ENCODE measurements around the gene C1orf159. TPM values are rescaled to one million over a fixed set of nuclear protein-coding genes. Genes with fewer than 3 reads are reported as not detected.

The C1orf159 gene
- total and polyA plus RNA-seq, 4 donors: 4.4 to 27.0 (median 16.1) TPM

GRCh38 chr1:1075148-1075935, 40.5 kb downstream of the C1orf159 start:
- 69% methylated on average over 19 of the region's 21 CpGs for WGBS (ENCODE audit: insufficient coverage)
- no peak for DNase-seq (ENCODE audit: low read depth in 4 of 6, low spot score in 6 of 6)
- Histone ChIP-seq H3K27me3 (ENCODE audit: control insufficient read depth, insufficient read depth, low read length) (peaks cover 19% of the 10 kb centered on the region), H3K4me3 (ENCODE audit: low read depth, low read length) (no peak overlapping the region), H3K36me3 (ENCODE audit: control insufficient read depth, insufficient read depth, low read length) (no peaks in the 10 kb centered on the region), H3K4me1 (ENCODE audit: control insufficient read depth, insufficient read depth, low read length) (peaks cover 13% of the 10 kb centered on the region), H3K27ac (ENCODE audit: low read depth, low read length) (no peak overlapping the region), H3K9me3 (ENCODE audit: control insufficient read depth, insufficient read depth, low read length) (no peaks in the 10 kb centered on the region)

GRCh38 chr1:1074631-1075147, 41.2 kb downstream of the C1orf159 start:
- no peak for DNase-seq (ENCODE audit: low read depth in 4 of 6, low spot score in 6 of 6)
- Histone ChIP-seq H3K9me3 (ENCODE audit: control insufficient read depth, insufficient read depth, low read length) (no peaks in the 10 kb centered on the region), H3K36me3 (ENCODE audit: control insufficient read depth, insufficient read depth, low read length) (no peaks in the 10 kb centered on the region), H3K4me3 (ENCODE audit: low read depth, low read length) (no peak overlapping the region), H3K27me3 (ENCODE audit: control insufficient read depth, insufficient read depth, low read length) (peaks cover 14% of the 10 kb centered on the region), H3K4me1 (ENCODE audit: control insufficient read depth, insufficient read depth, low read length) (peaks cover 13% of the 10 kb centered on the region), H3K27ac (ENCODE audit: low read depth, low read length) (no peak overlapping the region)
- WGBS (ENCODE audit: insufficient coverage): 79% methylated on average over 14 of the region's 14 CpGs

DNA sequence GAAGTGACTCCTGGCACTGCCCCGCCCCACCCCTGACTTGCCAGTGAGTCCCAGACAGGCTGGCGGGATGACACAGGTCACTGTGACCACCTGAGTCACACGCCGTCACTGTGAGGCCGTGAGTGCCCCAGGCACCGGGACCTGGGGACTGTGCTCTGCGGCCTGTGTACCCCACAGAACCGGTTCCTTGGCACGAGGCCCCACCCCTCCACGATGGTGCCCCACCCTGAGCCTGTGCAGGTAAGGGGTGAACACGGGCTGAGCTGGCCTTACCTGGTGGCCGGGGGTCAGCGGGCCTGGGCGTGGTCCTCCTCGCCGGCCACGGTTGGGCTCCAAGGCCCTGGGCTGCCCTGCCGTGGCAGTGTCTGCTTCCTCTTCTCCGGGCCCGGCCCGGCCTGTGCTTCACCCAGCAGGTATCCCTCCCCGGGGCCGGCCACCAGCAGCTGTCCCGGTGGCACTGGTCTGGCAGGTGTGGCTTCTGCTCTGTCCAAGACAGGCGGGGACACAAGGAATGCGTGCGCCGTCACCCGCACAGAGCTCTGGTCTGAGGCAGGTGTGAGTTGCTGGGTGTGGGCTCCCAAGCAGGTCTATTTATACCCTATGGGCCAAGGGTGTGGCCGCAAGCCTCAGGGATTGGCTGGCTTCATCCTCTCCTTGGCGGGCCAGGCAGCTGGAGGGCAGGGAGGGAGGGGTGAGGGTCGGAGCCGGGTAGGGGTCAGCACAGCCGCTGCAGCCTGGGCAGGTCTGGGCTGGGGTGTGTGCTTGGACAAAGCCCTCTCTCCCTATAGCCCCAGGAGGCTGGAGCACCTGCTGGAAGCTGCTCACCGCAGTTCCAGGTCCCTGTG, 41.9 kb downstream of the C1orf159 start, which contains the start of gene RNF223:
Gene RNF223, minus strand, starts transcription at position 564 of the 845 bp plus-strand sequence. CDS start 1,740 bp downstream, outside the sequence.
- Histone ChIP-seq H3K4me3 (ENCODE audit: low read depth, low read length) (no peak within 1 kb of the TSS), H3K4me1 (ENCODE audit: control insufficient read depth, insufficient read depth, low read length) (peaks cover 12% of the 10 kb centered on the region), H3K36me3 (ENCODE audit: control insufficient read depth, insufficient read depth, low read length) (no peaks in the 10 kb centered on the region), H3K27ac (ENCODE audit: low read depth, low read length) (no peak within 1 kb of the TSS), H3K27me3 (ENCODE audit: control insufficient read depth, insufficient read depth, low read length) (peaks cover 11% of the 10 kb centered on the region), H3K9me3 (ENCODE audit: control insufficient read depth, insufficient read depth, low read length) (no peaks in the 10 kb centered on the region)
- WGBS (ENCODE audit: insufficient coverage): 75% methylated on average over 35 of the region's 35 CpGs
- DNase-seq (ENCODE audit: low read depth in 4 of 6, low spot score in 6 of 6): no peak

DNA sequence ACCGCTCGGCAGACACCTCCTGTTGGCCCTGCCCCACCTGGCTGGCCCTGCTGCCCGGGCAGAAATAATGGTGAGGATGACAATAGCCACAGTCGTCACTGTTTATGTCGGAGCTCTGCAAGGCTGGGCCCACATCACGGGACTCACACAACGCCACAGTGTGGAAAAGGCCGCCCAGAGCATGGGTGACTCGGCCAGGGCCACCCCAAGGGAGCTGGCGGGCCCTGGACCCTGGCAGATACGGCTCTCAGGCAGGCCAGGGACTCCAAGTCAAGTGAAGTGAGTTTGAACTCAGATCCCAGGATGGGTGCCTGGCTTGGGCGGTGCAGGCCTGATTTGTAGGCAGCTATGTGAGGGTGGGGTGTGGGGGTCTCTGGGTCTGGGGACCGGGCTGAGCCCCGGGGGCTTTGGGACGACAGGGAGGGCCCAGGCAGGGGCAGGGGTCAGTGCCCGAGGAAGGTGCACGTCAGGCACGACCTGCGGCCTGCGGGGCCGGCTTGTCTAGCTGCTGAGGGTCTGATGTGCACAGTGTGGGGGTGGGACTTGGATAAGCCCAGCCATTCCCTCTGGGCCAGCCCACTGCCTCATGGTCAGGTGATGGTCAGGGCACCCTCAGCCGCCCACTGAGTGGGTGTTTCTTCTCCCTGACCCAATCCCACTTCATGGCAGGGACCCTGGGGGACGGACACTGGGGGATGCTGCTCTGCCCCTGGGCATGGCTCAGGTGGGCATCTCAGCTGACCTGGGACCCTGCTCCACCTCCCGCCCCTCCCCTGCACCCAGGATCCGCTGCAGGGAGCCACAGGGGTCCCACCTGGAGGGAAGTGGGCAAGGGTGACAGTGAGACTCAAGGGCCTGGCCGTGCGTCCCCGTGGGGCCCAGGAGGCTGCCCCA, 42.8 kb downstream of the C1orf159 start:
- WGBS (ENCODE audit: insufficient coverage): 78% methylated on average over 28 of the region's 28 CpGs
- Histone ChIP-seq H3K4me1 (ENCODE audit: control insufficient read depth, insufficient read depth, low read length) (peaks cover 17% of the 10 kb centered on the region), H3K4me3 (ENCODE audit: low read depth, low read length) (no peak overlapping the region), H3K9me3 (ENCODE audit: control insufficient read depth, insufficient read depth, low read length) (no peaks in the 10 kb centered on the region), H3K27ac (ENCODE audit: low read depth, low read length) (no peak overlapping the region), H3K27me3 (ENCODE audit: control insufficient read depth, insufficient read depth, low read length) (peaks cover 16% of the 10 kb centered on the region), H3K36me3 (ENCODE audit: control insufficient read depth, insufficient read depth, low read length) (no peaks in the 10 kb centered on the region)
- no peak for DNase-seq (ENCODE audit: low read depth in 4 of 6, low spot score in 6 of 6)

DNA sequence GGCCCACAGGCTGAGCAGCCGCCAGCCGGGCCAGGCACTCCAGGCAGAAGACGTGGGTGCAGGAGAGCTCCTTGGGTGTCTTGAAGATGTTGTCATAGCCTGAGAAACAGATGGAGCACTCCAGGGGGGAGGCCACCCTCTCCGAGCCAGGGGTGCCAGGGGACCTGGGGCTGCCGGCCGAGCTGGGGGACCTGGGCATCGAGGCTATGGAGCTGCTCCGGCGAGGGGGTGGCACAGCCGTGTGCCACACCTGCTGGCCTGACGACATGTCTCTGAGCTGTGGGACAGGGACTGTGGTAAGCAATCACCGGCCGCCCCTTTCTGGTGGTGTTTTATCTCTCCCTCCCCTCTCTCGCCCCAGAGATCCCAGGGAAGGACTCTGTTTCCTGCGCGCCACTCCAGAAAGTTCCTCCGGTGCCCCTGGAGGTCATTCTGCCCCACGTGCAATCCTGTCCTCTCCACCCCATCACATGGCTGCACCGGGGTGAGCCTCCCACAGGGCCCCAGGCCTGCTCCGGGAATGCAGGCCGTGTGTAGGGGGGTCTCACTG, 43.5 kb downstream of the C1orf159 start:
- H3K27ac ChIP-seq (ENCODE audit: low read depth, low read length): no peak overlapping the region
- 80% methylated on average over 15 of the region's 21 CpGs for WGBS (ENCODE audit: insufficient coverage)
- H3K4me3 ChIP-seq (ENCODE audit: low read depth, low read length): no peak overlapping the region

GRCh38 chr1:1071486-1072298, 44.2 kb downstream of the C1orf159 start:
- H3K9me3 ChIP-seq (ENCODE audit: control insufficient read depth, insufficient read depth, low read length): no peaks in the 10 kb centered on the region
- no peak for DNase-seq (ENCODE audit: low read depth in 4 of 6, low spot score in 6 of 6)
- H3K36me3 ChIP-seq (ENCODE audit: control insufficient read depth, insufficient read depth, low read length): peaks cover 4% of the 10 kb centered on the region
- WGBS (ENCODE audit: insufficient coverage): 85% methylated on average over 56 of the region's 56 CpGs
- peaks cover 24% of the 10 kb centered on the region for H3K4me1 ChIP-seq (ENCODE audit: control insufficient read depth, insufficient read depth, low read length)
- no peak overlapping the region for H3K4me3 ChIP-seq (ENCODE audit: low read depth, low read length)
- H3K27ac ChIP-seq (ENCODE audit: low read depth, low read length): no peak overlapping the region
- H3K27me3 ChIP-seq (ENCODE audit: control insufficient read depth, insufficient read depth, low read length): peaks cover 17% of the 10 kb centered on the region

More for the DNA sequence above, 43.5 kb downstream of the C1orf159 start:
- peaks cover 17% of the 10 kb centered on the region for H3K27me3 ChIP-seq (ENCODE audit: control insufficient read depth, insufficient read depth, low read length)
- no peak for DNase-seq (ENCODE audit: low read depth in 4 of 6, low spot score in 6 of 6)
- H3K36me3 ChIP-seq (ENCODE audit: control insufficient read depth, insufficient read depth, low read length): peaks cover 4% of the 10 kb centered on the region
- no peaks in the 10 kb centered on the region for H3K9me3 ChIP-seq (ENCODE audit: control insufficient read depth, insufficient read depth, low read length)
- peaks cover 24% of the 10 kb centered on the region for H3K4me1 ChIP-seq (ENCODE audit: control insufficient read depth, insufficient read depth, low read length)

- Histone ChIP-seq H3K4me3 (ENCODE audit: low read depth, low read length) (no peak overlapping the region), H3K9me3 (ENCODE audit: control insufficient read depth, insufficient read depth, low read length) (no peaks in the 10 kb centered on the region), H3K27me3 (ENCODE audit: control insufficient read depth, insufficient read depth, low read length) (peaks cover 11% of the 10 kb centered on the region), H3K36me3 (ENCODE audit: control insufficient read depth, insufficient read depth, low read length) (peaks cover 7% of the 10 kb centered on the region), H3K27ac (ENCODE audit: low read depth, low read length) (no peak overlapping the region), H3K4me1 (ENCODE audit: control insufficient read depth, insufficient read depth, low read length) (peaks cover 24% of the 10 kb centered on the region)
- 59% methylated on average over 38 of the region's 40 CpGs for WGBS (ENCODE audit: insufficient coverage)
- DNase-seq (ENCODE audit: low read depth in 4 of 6, low spot score in 6 of 6): no peak
These were observed 45.9 kb downstream of the C1orf159 start for GRCh38 chr1:1069711-1070676.
